Measurements from ENCODE around the gene MBD6.

Gene MBD6

GRCh38 chr12:57477710-57478681 lies 44.6 kb upstream of the MBD6 start:
- TF ChIP-seq ZBTB7A (IDR thresholded peaks at IDR 0.05; ENCODE audit: low read depth) (no peak), EP300 (IDR thresholded peaks at IDR 0.05; ENCODE audit: borderline replicate concordance) (no peak), CREB1 (IDR thresholded peaks at IDR 0.05; ENCODE audit: low read depth) (no peak), YY1 (IDR thresholded peaks at IDR 0.05; ENCODE audit: low read depth) (no peak), RAD21 (IDR thresholded peaks at IDR 0.05; ENCODE audit: low read depth) (no peak), REST (IDR thresholded peaks at IDR 0.05; ENCODE audit: low read depth) (no peak), MAX (IDR thresholded peaks at IDR 0.05) (no peak), FOXM1 (IDR thresholded peaks at IDR 0.05; ENCODE audit: borderline replicate concordance, low read depth) (no peak), EGR1 (IDR thresholded peaks at IDR 0.05) (no peak), CEBPB (IDR thresholded peaks at IDR 0.05) (no peak), USF1 (IDR thresholded peaks at IDR 0.05) (no peak), TCF12 (IDR thresholded peaks at IDR 0.05; ENCODE audit: low read depth) (no peak)

GRCh38 chr12:57479043-57479375 lies 43.6 kb upstream of the MBD6 start:
- TF ChIP-seq CREB1 (IDR thresholded peaks at IDR 0.05; ENCODE audit: low read depth) (no peak), MAX (IDR thresholded peaks at IDR 0.05) (no peak), TCF12 (IDR thresholded peaks at IDR 0.05; ENCODE audit: low read depth) (no peak), EP300 (IDR thresholded peaks at IDR 0.05; ENCODE audit: borderline replicate concordance) (no peak), CEBPB (IDR thresholded peaks at IDR 0.05) (no peak), REST (IDR thresholded peaks at IDR 0.05; ENCODE audit: low read depth) (no peak), YY1 (IDR thresholded peaks at IDR 0.05; ENCODE audit: low read depth) (no peak), USF1 (IDR thresholded peaks at IDR 0.05) (no peak)

- TF ChIP-seq NFIC (IDR thresholded peaks at IDR 0.05) (no peak), TAF1 (IDR thresholded peaks at IDR 0.05; ENCODE audit: low read depth) (no peak), FOXM1 (IDR thresholded peaks at IDR 0.05; ENCODE audit: borderline replicate concordance, low read depth) (no peak), TCF12 (IDR thresholded peaks at IDR 0.05; ENCODE audit: low read depth) (no peak), YY1 (IDR thresholded peaks at IDR 0.05; ENCODE audit: low read depth) (no peak), USF1 (IDR thresholded peaks at IDR 0.05) (no peak), EGR1 (IDR thresholded peaks at IDR 0.05) (no peak), MAX (IDR thresholded peaks at IDR 0.05) (no peak), RAD21 (IDR thresholded peaks at IDR 0.05; ENCODE audit: low read depth) (no peak), CEBPB (IDR thresholded peaks at IDR 0.05) (no peak), CREB1 (IDR thresholded peaks at IDR 0.05; ENCODE audit: low read depth) (no peak), EP300 (IDR thresholded peaks at IDR 0.05; ENCODE audit: borderline replicate concordance) (no peak), ZBTB7A (IDR thresholded peaks at IDR 0.05; ENCODE audit: low read depth) (no peak), TEAD4 (IDR thresholded peaks at IDR 0.05) (no peak)
Observed at GRCh38 chr12:57479376-57480115, 43.1 kb upstream of the MBD6 start, which contains the start of gene ARHGAP9. ARHGAP9 (minus strand) TSS chr12:57479866; CDS start chr12:57479406, 460 bp downstream.

- TF ChIP-seq TAF1 (IDR thresholded peaks at IDR 0.05; ENCODE audit: low read depth) (no peak), TEAD4 (IDR thresholded peaks at IDR 0.05) (no peak), NFIC (IDR thresholded peaks at IDR 0.05) (no peak), FOXM1 (IDR thresholded peaks at IDR 0.05; ENCODE audit: borderline replicate concordance, low read depth) (no peak), REST (IDR thresholded peaks at IDR 0.05; ENCODE audit: low read depth) (no peak), MAX (IDR thresholded peaks at IDR 0.05) (no peak)
Observed at GRCh38 chr12:57481671-57482070, 41.0 kb upstream of the MBD6 start.
